DMS 273 treated with DMSO at 0.1 percent for 48 hours (cell line): ENCODE results near the gene TBX1.

Experiments used
- DNase-seq: peaks from one replicate; lab custom pipeline; 2025; lab: John Stamatoyannopoulos, UW

Gene TBX1

GRCh38 chr22:19815093-19815822, 54.7 kb downstream of the TBX1 start:
- DNase-seq: no peak

GRCh38 chr22:19815823-19816290, 55.3 kb downstream of the TBX1 start:
- no peak for DNase-seq

- DNase-seq: no peak
Measured at GRCh38 chr22:19816372-19817119, 56.0 kb downstream of the TBX1 start.
